GM19467 (cell line): Measurements from ENCODE around the gene CALY.

Source experiments
- ATAC-seq: cut with Tn5 transposase; IDR thresholded peaks from one replicate; pipeline ENCODE4 v1.9.1; 2021; ENCODE audit warnings: mild to moderate bottlenecking, moderate library complexity; ENCODE audit not compliant: unreplicated experiment

CALY gene

DNA sequence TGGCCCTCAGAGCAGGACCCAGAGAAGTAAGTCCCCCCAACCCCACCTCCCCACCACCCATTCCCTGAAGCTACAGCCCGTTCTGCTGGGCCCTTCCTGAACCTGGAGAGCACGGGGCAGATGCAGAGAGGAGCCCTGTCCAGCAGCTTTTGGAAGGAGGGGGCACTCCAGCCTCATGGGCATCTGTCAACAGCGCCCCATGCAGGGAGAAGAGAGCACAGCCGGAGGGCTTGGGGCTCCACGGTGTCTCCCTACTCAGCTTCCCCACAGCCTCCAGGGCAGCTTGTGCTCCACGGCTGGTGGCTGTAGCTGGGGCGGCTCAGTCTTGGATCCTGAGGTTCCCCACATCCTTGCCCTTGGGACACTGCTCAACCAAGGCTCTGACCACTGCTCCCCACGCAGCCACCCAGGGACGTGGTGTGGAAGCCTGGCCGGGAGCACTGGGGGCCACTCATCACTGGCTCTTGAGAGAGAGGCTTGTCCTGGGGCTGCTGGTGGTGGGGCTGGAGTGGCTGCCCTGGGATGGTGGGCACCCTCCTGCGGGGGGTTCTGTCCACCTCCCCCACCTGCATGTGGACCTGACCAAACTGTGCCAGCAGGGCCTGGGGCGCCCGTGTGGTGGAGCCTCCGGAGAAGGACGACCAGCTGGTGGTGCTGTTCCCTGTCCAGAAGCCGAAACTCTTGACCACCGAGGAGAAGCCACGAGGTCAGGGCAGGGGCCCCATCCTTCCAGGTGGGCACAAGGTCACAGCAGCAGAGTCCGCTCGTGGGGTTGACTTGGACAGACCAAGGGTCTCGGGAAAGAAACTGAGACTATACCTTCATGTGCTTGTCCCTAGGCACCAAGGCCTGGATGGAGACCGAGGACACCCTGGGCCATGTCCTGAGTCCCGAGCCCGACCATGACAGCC, 15.0 kb upstream of the CALY start:
- no peak for ATAC-seq

DNA sequence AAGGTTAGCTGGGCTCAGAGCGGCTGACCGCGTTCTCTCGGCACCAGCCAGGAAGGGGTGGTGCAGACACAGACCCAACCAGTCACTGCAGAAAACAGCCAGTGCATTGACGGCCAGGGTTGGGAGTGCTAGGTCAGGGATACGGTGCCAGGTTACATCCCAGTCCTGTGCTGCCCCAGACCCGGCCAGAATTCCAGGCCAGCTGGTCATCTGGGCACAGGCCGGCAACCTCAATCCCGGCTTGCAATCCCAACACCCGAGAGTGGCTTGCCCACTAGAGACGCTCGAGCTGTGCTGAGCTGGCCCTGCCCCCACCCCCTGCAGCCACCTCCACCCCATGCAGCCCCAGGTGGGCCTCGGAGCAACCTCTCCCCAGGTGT, 14.2 kb upstream of the CALY start:
- no peak for ATAC-seq

DNA sequence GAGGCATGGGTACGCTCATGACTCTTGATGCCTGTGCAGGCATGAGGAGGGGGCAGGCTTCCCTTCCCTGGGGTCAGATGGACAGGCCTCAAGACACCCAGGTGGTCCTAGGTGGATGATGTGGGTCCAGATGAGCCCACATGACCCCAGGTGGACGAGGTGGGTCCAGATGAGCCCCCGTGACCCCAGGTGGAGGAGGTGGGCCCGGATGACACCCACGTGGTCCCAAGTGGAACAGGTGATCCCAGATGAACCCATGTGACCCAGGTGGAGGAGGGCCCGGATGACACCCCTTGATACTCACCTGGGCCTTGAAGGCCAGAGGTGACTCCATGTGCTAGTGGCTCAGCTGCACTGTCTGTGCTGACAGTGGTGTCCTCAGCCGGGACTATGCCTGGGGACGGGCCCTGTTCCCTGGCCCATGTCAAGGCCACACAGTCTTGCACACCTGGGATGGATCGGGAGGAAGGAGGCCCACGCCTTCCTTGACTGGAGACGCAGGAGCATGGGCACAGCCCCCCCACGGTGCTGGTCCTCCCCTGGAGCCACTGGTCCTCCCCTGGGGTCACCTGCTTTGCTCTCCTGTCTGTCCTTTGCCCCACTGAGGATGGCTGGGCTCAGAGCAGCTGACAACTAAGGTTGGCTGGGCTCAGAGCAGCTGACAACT, 13.7 kb upstream of the CALY start:
- ATAC-seq, result no peak

DNA sequence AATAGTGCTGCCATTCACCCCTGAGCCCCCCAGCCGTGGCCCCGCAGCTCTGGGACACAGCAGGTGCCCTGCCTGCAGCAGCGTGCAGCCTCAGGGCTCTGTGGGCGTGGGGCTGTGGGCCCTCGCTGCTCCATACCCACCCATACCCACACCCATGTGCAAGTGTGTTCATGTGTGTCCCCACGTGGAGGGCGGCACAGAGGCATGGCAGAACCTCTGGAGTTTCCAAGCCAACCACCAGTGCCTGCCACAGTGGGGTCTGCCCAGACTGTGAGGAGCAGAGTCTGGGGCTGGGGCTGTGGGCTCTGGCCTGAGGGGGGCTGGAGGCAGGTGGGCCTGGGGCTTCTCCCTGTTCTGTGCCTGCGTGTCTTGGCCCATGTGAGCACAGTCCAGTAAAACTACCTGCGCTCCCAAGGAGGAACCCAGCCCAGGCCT, 12.9 kb upstream of the CALY start:
- ATAC-seq, result no peak

- no peak for ATAC-seq
Measured at GRCh38 chr10:133349160-133349568, 12.5 kb upstream of the CALY start.

DNA sequence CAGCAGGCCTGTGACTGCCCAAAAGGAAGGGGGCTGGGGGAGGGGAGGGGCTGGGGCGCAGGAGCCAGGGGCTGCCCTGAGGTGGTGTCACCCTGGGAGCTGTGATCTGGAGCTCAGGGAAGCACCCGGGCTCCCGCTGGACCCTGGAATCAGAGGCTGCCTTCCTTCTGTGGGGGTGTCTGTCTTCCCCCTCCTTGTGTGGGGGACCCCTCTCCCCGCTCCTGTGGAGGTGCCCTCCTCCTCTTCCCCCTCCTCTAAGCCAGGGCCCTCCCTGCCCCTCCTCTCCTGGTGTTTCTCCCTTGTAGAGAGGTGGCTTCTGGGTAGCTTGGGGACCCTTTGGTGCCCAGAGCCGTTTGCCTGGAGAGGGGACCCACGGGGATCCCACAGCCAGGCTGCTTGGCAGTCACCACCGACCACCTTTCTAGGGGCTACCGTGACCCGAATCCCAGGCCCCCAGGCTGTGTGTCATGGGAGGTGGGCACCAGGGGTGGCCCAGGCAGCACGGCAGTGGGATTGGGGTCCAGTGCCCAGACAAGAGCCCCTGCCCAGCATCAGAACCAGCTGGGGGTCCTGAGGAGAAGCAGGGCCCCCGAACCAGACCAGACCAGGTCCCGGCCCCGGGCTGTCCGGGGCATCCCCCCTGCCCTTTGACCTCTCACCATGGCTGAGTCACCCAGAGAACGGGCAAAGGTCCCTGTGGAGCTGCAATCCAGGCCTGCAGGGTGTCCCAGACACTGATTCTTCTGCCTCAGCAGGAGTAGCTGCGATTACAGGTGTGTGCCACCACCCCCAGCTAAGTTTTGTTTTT, 11.2 kb upstream of the CALY start:
- no peak for ATAC-seq

DNA sequence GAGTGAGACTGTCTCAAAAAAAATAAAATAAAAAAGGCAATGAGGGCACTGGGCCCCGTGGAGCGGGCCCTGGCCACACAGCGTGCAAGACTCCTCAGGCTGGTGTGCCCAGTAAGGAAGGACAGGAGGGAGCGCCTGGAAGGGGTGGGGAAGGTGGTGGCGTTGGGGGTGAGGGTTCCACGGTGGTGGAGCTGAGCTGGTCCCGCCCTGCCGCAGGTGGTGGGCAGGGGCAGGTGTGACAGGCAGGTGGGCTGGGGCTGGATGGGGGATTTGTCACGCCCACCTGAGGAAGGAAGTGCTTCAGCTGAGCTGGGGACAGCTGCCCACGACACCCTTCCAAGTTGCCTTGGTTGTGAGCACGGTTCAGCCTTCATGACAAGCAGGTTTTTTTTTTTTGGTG, 9.7 kb upstream of the CALY start:
- no peak for ATAC-seq

DNA sequence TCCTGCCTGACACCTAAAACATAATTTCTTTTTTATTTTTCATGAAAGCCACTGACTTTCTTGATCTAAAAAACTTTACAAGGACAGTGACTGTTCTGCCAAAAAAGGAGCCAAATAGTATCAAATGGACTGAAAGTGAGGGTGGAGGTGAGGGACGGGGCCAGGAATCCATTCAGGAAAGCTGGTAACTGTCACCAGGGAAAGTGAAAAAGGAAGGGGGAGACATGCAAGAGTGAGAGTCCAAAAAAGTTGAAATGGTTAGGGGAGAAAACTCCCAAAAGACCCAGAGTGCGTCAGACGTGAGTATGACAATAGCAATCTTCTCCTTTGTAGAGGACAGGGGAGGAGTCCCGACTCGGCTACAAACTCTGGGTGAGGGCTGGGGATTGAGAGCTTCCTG, 7.5 kb upstream of the CALY start:
- no peak for ATAC-seq

DNA sequence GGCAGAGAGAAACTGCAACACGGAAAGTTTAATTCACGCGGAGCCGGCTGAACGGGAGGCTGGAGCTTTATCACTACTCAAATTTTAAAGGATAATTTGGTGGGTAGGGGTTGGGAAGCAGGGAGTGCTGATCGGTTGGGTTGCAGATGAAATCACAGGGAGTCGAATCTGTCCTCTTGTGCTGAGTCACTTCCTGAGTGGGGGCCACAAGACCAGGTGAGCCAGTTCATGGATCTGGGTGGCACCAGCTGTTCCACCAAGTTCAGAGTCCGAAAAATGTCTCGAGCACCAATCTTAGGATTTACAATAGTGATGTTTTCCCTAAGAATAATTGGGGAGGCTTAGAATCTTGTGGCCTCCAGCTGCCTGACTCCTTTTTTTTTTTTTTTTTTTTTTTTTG, 6.9 kb upstream of the CALY start:
- no peak for ATAC-seq

DNA sequence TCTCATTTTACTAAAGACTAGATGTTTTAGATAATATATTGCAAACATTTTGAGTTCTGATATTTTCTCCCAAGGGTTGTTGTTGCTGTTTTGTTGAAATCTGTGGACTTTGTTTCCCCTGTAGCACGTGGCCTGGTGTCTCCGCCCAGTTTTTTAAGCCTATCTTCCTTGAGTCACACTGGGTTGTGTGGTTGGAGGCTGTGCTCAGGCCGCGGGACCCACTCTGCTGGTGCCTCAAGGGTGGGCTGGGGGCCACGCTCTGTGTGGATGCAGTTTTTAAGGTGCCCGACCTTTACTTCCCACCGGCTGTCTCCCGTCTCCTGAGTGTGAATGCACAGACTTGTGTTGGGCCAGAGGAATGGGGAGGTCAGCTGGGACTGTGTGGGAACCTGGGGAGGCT, 6.2 kb upstream of the CALY start:
- ATAC-seq, result no peak

GRCh38 chr10:133341983-133342382, 5.3 kb upstream of the CALY start:
- no peak for ATAC-seq

DNA sequence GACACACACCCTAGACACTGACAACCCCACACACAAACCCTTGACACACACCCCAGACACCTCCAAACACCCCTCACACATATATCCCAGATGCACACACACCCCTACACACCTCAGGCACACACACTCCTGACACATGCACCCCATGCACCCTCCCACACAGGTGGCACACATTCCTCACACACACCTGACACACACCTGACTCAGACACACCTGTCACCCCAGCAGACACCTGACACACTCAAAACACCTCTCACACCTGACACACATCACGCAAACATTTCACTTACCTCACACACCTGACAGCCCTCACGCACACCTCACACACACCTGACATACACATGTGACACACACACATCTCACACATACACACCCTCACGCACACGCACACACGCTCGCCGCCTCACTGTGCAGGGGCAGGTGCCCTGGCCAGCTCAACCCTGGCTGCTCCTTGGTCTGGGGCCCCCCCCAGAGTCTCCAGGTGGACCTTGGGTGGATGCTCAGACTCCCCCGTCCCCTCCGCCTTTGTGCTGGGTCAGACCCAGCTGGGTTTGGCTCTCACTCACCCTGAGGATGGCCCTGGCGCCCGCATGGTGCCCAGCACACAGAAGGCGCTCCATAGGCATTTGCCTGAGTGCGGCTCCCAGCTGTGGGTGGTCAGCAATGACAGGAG, 3.1 kb upstream of the CALY start:
- ATAC-seq, result no peak

GRCh38 chr10:133338080-133339071, 1.7 kb upstream of the CALY start:
- no peak for ATAC-seq

- no peak for ATAC-seq
Measured at GRCh38 chr10:133337370-133337725, 652 bp upstream of the CALY start.

GRCh38 chr10:133336118-133336576, 549 bp downstream of the CALY start:
- ATAC-seq, result no peak

DNA sequence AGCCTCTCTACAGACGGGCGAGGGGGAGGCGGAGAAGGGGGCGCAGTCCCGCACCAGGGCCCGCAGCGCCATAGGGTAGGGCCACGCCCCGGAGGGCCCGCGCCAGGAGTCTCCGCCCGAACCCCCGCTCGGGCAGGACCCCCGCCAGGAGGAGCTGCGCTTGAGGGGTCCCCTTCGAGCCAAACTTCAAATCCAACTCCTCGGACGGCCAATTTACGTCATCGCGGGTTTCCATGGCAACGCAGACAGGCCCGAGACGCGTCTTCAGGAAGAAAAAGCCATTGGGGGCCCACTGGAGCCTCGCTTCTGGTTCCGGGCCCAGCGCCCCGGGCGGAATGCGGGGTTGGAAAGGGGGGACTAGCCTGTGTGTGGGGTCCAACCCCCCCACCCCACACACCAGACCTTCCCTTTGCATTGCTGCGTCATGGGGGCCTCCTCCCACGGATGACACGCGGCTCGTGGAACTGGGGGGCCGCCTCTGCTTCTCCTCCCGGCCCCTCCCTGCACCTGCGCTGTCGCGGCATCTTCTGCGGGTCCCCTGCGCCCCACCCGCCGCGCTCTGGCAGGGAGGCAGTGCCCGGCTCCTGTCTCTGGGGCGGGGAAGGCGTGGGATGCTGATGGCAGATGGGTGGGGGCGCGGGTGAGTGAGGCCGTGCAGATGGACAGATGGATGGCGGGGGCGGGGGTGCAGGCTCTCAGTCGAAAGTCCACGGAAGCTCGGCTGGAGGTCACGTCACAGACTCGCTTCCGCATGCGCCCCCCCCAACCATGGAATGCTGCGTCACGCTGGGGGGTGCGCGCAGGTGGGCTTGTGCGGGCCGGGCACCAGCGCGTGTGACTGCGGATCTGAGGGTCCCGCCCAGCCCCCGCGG, 1.2 kb downstream of the CALY start:
- no peak for ATAC-seq

GRCh38 chr10:133334503-133335245, 2.0 kb downstream of the CALY start:
- no peak for ATAC-seq
